ENCODE measurements around the gene NR3C1. TPM values are rescaled to one million over a fixed set of nuclear protein-coding genes. Genes with fewer than 3 reads are reported as not detected.
A peak's percentile ranks its signal among the peaks of the same experiment; 100 is the strongest.

The NR3C1 gene
- total and polyA plus RNA-seq, 2 of the 13 experiments (the other 11 are each of a cell fraction or from before 2014, with no cell fraction given) = 10.0 to 24.3 TPM

- TF ChIP-seq ARID5B (CRISPR knock-in tag; IDR thresholded peaks at IDR 0.05) = 0 out of 2 replicates have a peak, but pooled peaks have one; percentile 31
- peak; percentile 69 for TF ChIP-seq ZNF652 (CRISPR knock-in tag; IDR thresholded peaks at IDR 0.05; ENCODE audit: borderline replicate concordance, low read depth)
- peak; percentile 86 for TF ChIP-seq BCL6 (CRISPR knock-in tag; IDR thresholded peaks at IDR 0.05)
- TF ChIP-seq SOX13 (IDR thresholded peaks at IDR 0.05) = no peak
- peak in 1 of 2 experiments; percentile 33; a peak in 1 of 4 replicates for TF ChIP-seq SOX13 (CRISPR knock-in tag; conservative IDR thresholded peaks at IDR 0.05 in 1 of 2, IDR thresholded peaks at IDR 0.05 in 1 of 2)
- TF ChIP-seq CSRNP2 (CRISPR knock-in tag; conservative IDR thresholded peaks at IDR 0.05; ENCODE audit: low read depth) = no peak
Measured at GRCh38 chr5:143401227-143402016, 2.1 kb downstream of the NR3C1 start (continued).

Measured in HepG2 (cell line).